ENCODE results near the gene CAPN9. TPM values are rescaled to one million over a fixed set of nuclear protein-coding genes. Genes with fewer than 3 reads are reported as not detected.
A peak's percentile ranks its signal among the peaks of the same experiment; 100 is the strongest.

The CAPN9 gene
- total and polyA plus RNA-seq, 5 experiments from 2014 or later: not detected

GRCh38 chr1:230706020-230706699 is 41.0 kb upstream of the CAPN9 start:
- Mint-ChIP-seq H3K4me3 (no peak overlapping the region), H3K36me3 (no peaks in the 10 kb centered on the region), H3K27ac (no peak overlapping the region), H3K27me3 (peaks cover 3 to 25% (median 16%) of the 10 kb centered on the region in 5 donors), H3K4me1 (peaks cover 2 to 10% (median 4%) of the 10 kb centered on the region in 4 donors), H3K9me3 (no peaks in the 10 kb centered on the region)
- ATAC-seq (no peak), DNase-seq (no peak)
- POLR2A ChIA-PET: no interaction called here

GRCh38 chr1:230706887-230707731 is 40.1 kb upstream of the CAPN9 start:
- Mint-ChIP-seq H3K27ac (no peak overlapping the region), H3K36me3 (no peaks in the 10 kb centered on the region), H3K4me3 (no peak overlapping the region), H3K9me3 (no peaks in the 10 kb centered on the region), H3K27me3 (peaks cover 3 to 25% (median 12%) of the 10 kb centered on the region in 5 donors), H3K4me1 (peaks cover 2 to 10% (median 4%) of the 10 kb centered on the region in 4 donors)
- POLR2A ChIA-PET: no interaction called here
- DNase-seq (no peak), ATAC-seq (no peak)

GRCh38 chr1:230707732-230708630 is 39.2 kb upstream of the CAPN9 start:
- peak overlapping the region in 1 of 10 donors; percentile 68 for H3K27ac Mint-ChIP-seq
- POLR2A ChIA-PET: no interaction called here
- DNase-seq (no peak), ATAC-seq (no peak)
- no peaks in the 10 kb centered on the region for H3K36me3 Mint-ChIP-seq
- H3K27me3 Mint-ChIP-seq: peaks cover 3 to 32% (median 16%) of the 10 kb centered on the region in 5 donors
- H3K4me3 Mint-ChIP-seq: no peak overlapping the region
- H3K9me3 Mint-ChIP-seq: no peaks in the 10 kb centered on the region
- H3K4me1 Mint-ChIP-seq: peaks cover 2 to 10% (median 4%) of the 10 kb centered on the region in 4 donors

DNA sequence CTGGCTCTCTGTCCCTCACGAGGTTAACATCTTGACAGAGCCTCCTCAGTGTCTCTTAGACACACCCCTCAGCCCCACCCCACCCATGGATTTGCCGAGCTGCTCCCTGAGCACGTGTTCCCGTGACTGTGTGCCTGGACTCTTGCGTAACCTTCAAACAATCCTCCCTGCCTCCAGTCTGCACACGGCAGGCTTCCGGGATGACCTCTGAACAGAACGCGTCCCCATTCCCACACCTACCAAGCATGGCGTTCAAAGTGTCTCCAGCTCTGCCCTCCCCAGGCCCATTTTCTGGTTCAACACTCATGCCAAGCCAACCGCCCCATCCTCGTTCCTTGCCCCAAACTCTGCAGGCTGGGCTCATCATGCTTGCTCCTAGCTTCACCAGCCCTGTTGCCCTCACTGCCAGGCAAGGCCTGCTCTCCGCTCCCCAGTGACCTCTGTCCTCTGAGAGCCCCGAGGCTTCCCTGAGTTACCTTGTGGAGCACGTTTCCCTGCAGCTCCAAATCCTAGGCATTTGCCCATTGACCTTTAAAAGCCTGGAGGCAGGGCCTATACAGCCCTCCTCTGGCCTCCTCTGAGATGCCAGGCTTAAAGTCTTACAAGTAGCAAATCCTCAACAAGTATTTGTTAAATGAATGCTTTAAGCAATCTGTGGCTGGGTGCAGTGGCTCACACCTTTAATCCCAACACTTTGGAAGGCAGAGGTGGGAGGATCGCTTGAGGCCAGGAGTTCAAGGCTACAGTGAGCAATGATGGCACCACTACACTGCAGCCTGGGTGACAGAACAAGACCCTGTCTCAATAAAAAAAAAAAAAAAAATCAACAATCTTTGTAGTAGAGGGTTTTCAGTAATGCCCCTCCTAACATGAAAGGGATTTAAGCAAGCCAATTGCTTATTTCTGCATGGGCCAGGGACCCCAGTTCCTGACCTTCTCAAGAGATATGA is 38.3 kb upstream of the CAPN9 start:
- no peak for DNase-seq
- peak overlapping the region in 2 of 10 donors; percentile 11 to 68 for H3K27ac Mint-ChIP-seq
- POLR2A ChIA-PET: no interaction called here
- H3K4me3 Mint-ChIP-seq: no peak overlapping the region
- H3K27me3 Mint-ChIP-seq: peaks cover 3 to 41% (median 21%) of the 10 kb centered on the region in 5 donors
- H3K9me3 Mint-ChIP-seq: no peaks in the 10 kb centered on the region
- no peak for ATAC-seq
- H3K4me1 Mint-ChIP-seq: peaks cover 2 to 10% (median 4%) of the 10 kb centered on the region in 4 donors
- no peaks in the 10 kb centered on the region for H3K36me3 Mint-ChIP-seq

DNA sequence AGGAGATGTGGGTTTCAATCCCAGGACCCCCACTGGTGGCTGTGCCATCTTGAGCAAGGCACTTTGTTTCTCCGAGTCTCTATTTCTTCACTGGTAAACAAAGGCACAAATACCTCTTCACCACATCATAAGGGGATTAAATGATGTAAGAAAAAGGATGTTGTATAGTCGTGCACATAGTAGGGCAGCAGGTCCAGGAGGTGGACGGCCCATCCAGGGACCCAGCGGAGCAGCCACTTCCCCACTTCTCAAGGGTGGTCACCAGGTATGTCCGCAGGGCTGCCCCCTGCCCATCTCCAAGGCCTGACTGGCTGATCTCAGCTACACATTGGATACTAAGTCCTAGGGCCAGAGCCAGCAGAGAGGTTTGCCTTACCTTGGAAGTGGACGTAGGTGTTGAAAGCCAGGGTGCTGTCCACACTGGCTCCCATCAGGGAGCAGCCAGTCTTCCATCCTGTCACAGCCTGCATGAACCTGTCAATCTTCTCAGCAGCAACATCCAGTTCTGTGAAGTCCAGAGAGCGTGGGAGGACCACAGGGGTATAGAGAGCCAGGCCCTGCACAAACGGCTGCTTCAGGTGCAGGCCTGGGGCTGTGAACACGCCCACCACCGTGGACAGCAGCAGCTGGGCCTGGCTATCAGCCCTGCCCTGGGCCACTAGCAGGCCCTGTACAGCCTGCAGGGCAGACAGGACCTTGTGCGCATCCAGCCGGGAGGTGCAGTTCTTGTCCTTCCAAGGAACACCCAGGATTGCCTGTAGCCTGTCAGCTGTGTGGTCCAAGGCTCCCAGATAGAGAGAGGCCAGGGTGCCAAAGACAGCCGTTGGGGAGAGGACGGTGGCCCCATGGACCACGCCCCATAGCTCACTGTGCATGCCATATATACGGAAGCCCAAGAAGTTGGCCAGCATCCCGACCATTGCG is 37.3 kb upstream of the CAPN9 start:
- Mint-ChIP-seq H3K9me3 (peaks cover 0 to under 1% (median 0%) of the 10 kb centered on the region in 9 donors), H3K27ac (no peak overlapping the region), H3K4me3 (peak overlapping the region in 1 of 10 donors; percentile 14), H3K4me1 (peaks cover 2 to 10% (median 4%) of the 10 kb centered on the region in 4 donors), H3K27me3 (peaks cover 4 to 46% (median 25%) of the 10 kb centered on the region in 5 donors), H3K36me3 (no peaks in the 10 kb centered on the region)
- DNase-seq (no peak), ATAC-seq (no peak)
- POLR2A ChIA-PET: no interaction called here

DNA sequence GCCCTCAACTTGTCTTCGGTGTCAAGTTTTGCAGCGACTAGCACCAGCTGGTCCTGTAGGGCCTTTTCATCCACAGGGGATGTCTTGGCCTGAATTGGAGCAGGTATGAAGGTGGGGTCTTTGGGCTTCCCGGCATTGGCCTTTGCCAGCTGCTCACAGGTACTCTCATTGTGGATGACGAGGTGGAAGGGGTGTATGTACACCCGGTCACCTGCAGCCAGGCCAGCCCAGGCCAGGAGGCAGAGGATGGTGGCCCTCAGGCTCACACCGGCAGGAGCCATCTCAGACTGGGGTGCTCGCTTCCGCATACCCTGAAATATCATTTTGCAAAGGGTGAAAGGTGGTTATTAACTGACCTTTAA is 36.7 kb upstream of the CAPN9 start:
- no peaks in the 10 kb centered on the region for H3K36me3 Mint-ChIP-seq
- ATAC-seq (no peak), DNase-seq (no peak)
- H3K4me3 Mint-ChIP-seq: peak overlapping the region in 1 of 10 donors; percentile 41
- peaks cover 2 to 10% (median 4%) of the 10 kb centered on the region in 4 donors for H3K4me1 Mint-ChIP-seq
- POLR2A ChIA-PET: no interaction called here
- peaks cover 4 to 45% (median 26%) of the 10 kb centered on the region in 5 donors for H3K27me3 Mint-ChIP-seq
- H3K9me3 Mint-ChIP-seq: peaks cover 0 to 3% (median 0%) of the 10 kb centered on the region in 9 donors
- no peak overlapping the region for H3K27ac Mint-ChIP-seq

DNA sequence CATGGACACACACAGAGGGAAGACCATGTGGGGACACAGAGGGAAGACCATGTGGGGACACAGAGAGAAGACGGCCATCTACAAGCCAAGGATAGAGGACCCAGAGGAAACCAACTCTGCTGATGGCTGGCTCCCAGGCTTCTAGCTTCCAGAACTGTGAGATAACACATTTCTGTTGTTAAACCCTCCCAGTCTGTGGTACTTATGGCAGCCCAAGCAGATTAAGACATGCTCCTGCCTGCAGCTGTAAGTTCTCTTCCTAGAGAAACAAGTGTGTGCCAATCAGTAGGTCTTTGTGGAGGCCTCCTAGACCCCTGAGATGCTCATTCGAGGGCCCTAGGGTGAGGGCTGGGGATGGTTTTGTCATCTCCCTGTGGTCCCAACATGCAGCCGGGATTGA is 35.9 kb upstream of the CAPN9 start:
- ATAC-seq (no peak), DNase-seq (no peak)
- Mint-ChIP-seq H3K36me3 (no peaks in the 10 kb centered on the region), H3K27ac (no peak overlapping the region), H3K27me3 (peaks cover 4 to 45% (median 26%) of the 10 kb centered on the region in 5 donors), H3K4me3 (no peak overlapping the region), H3K9me3 (peaks cover 0 to 8% (median 2%) of the 10 kb centered on the region in 9 donors), H3K4me1 (peaks cover 2 to 10% (median 4%) of the 10 kb centered on the region in 4 donors)
- POLR2A ChIA-PET: no interaction called here

DNA sequence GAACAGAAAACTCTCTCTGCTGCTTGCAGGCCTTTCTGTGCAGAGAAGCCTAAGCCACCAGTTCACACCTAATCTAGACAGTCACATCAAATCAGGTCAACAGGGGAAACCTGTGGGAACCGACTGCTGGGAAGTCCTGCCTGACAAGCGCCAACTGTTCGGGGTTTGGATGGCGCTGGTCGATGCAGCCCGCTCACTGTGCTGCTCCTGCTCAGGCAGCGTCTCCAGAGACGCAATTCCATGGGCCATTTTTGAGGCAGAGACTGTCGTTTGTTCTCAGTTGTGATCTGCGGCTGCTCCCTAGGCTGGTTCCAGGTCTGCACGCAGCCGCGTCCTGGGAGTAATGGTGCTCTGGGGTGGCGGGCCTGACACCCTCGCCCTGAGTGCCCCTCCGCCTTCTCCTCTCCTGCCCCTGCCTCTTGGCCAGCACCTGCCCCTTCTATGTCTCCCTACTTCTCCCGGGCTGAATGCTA is 34.7 kb upstream of the CAPN9 start:
- DNase-seq (no peak), ATAC-seq (no peak)
- peak overlapping the region in 1 of 10 donors; percentile 1 for H3K27ac Mint-ChIP-seq
- H3K36me3 Mint-ChIP-seq: peaks cover 0 to 5% (median 0%) of the 10 kb centered on the region in 3 donors
- POLR2A ChIA-PET: no interaction called here
- peaks cover 0 to 14% (median 6%) of the 10 kb centered on the region in 9 donors for H3K9me3 Mint-ChIP-seq
- H3K4me1 Mint-ChIP-seq: peaks cover 2 to 9% (median 4%) of the 10 kb centered on the region in 4 donors
- no peak overlapping the region for H3K4me3 Mint-ChIP-seq
- H3K27me3 Mint-ChIP-seq: peaks cover 4 to 36% (median 18%) of the 10 kb centered on the region in 5 donors

DNA sequence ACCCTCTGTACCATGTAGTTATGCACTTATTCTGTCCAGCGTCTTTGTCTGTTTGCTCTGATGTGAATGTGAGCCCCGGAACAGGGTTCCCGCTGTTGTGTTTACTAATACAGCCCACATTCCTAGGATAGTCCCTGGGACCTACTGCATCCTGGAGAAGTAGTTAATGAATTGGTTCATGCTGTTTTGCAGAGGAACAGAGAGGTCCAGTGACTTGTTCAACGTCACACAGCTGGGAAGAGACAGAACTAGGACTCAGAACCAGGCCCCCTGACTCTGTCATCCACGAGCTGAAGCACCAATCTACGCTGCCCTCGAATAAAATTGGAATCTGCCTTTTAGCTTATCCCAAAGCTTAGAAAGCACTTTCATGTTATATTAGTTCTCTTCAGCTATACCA is 34.0 kb upstream of the CAPN9 start:
- POLR2A ChIA-PET: no interaction called here
- H3K4me1 Mint-ChIP-seq: peaks cover 0 to 3% (median under 1%) of the 10 kb centered on the region in 4 donors
- ATAC-seq (no peak), DNase-seq (no peak)
- H3K36me3 Mint-ChIP-seq: peaks cover 0 to 5% (median 0%) of the 10 kb centered on the region in 3 donors
- H3K9me3 Mint-ChIP-seq: peaks cover 0 to 14% (median 6%) of the 10 kb centered on the region in 9 donors
- peaks cover 2 to 30% (median 15%) of the 10 kb centered on the region in 5 donors for H3K27me3 Mint-ChIP-seq
- no peak overlapping the region for H3K4me3 Mint-ChIP-seq
- peak overlapping the region in 2 of 10 donors; percentile 1 to 9 for H3K27ac Mint-ChIP-seq

DNA sequence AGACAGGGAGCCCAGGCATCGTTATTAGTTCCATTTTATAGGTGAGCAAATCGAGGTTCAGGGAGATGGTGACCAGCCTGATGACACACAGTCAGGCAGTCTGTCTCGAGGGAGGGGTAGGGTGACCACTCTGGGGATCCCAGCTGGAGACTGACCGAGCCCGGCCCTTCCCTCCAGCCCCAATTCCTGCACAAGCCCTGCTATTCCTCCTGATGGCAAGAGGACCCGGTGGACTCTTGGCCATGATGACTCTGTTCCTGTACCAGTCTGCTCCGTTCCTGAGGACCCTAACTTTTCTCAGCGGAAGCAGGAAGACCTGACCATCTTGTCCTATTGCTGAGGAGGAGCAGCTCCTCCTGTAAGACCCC is 33.7 kb upstream of the CAPN9 start:
- no peak overlapping the region for H3K4me3 Mint-ChIP-seq
- POLR2A ChIA-PET: no interaction called here
- H3K36me3 Mint-ChIP-seq: peaks cover 0 to 5% (median 0%) of the 10 kb centered on the region in 3 donors
- H3K9me3 Mint-ChIP-seq: peaks cover 0 to 18% (median 6%) of the 10 kb centered on the region in 9 donors
- peaks cover 2 to 30% (median 13%) of the 10 kb centered on the region in 5 donors for H3K27me3 Mint-ChIP-seq
- H3K27ac Mint-ChIP-seq: no peak overlapping the region
- ATAC-seq (no peak), DNase-seq (no peak)
- peaks cover 0 to 2% (median 0%) of the 10 kb centered on the region in 4 donors for H3K4me1 Mint-ChIP-seq
